ENCODE data around the gene ITPKB. TPM values are rescaled to one million over a fixed set of nuclear protein-coding genes. Genes with fewer than 3 reads are reported as not detected.

ITPKB gene
- polyA plus RNA-seq, 1 of the 3 experiments (the other 2 are of a cell fraction) = 2.4 TPM

GRCh38 chr1:226656601-226657277 lies 82.3 kb downstream of the ITPKB start (continued):
- TF ChIP-seq YY1 (IDR thresholded peaks at IDR 0.05; ENCODE audit: low read depth) = no peak
- 0 out of 2 replicates have a peak, but pooled peaks have one; percentile 26 for TF ChIP-seq ELF1 (IDR thresholded peaks at IDR 0.05)
- peak; percentile 93 for TF ChIP-seq NFIC (IDR thresholded peaks at IDR 0.05; ENCODE audit: borderline replicate concordance)
- TF ChIP-seq SMC3 (IDR thresholded peaks at IDR 0.05; ENCODE audit: low read depth, low read length) = no peak
- TF ChIP-seq MAX (IDR thresholded peaks at IDR 0.05; ENCODE audit: low read depth) = peak; percentile 80; the same call in 1 of the 2 replicates
- TF ChIP-seq RFX5 (IDR thresholded peaks at IDR 0.05; ENCODE audit: low read length) = no peak
- TF ChIP-seq SIN3A (IDR thresholded peaks at IDR 0.05; ENCODE audit: borderline replicate concordance, low read depth, low read length) = no peak
- no peak for TF ChIP-seq TAF1 (IDR thresholded peaks at IDR 0.05; ENCODE audit: borderline replicate concordance, low read depth, low read length)
- TF ChIP-seq MEF2A (IDR thresholded peaks at IDR 0.05; ENCODE audit: borderline replicate concordance, low read depth) = no peak

GRCh38 chr1:226656201-226656600 lies 82.9 kb downstream of the ITPKB start:
- Histone ChIP-seq H3K4me1 (ENCODE audit: control insufficient read depth in 1 of 2, insufficient read depth in 2 of 2, low read depth in 1 of 2, low read length in 1 of 2) (peaks cover 30 to 32% of the 10 kb centered on the region in 2 experiments), H3K9me2 (no peaks in the 10 kb centered on the region), H2AFZ (ENCODE audit: low read depth) (no peak overlapping the region), H3K27ac (ENCODE audit: low read depth in 2 of 2, low read length in 1 of 2) (peak overlapping the region; percentile 58 to 61; a peak in 2 of 4 replicates), H3K9ac (no peak overlapping the region), H3K4me3 (ENCODE audit: low read depth in 2 of 2, low read length in 1 of 2) (no peak overlapping the region), H3K4me2 (peak overlapping the region; percentile 57; the same call in 1 of the 2 replicates), H3K9me3 (no peaks in the 10 kb centered on the region), H4K20me1 (ENCODE audit: insufficient read depth) (no peaks in the 10 kb centered on the region), H3F3A (replicated peaks; ENCODE audit: insufficient read depth) (no peaks in the 10 kb centered on the region), H3K79me2 (ENCODE audit: insufficient read depth) (no peaks in the 10 kb centered on the region), H3K27me3 (ENCODE audit: insufficient read depth) (no peaks in the 10 kb centered on the region), H3K36me3 (replicated peaks in 1 of 2; ENCODE audit: control insufficient read depth in 1 of 2, insufficient read depth in 2 of 2, low read length in 1 of 2) (no peaks in the 10 kb centered on the region)
- ChIA-PET POLR2A (no interaction called here), CTCF (interaction anchor here (1.3 kb wide), 2 partner anchors 30 to 47 kb away, joined by 4 to 5 read pairs; no protein-coding TSS in a partner anchor)
- no CpG with 5 or more reads among the region's 4 CpGs for WGBS (ENCODE audit: low lambda C conversion rate)
- no peak for DNase-seq
- TF ChIP-seq TEAD4 (IDR thresholded peaks at IDR 0.05; ENCODE audit: borderline replicate concordance, insufficient read depth) (no peak), GATA2 (CRISPR knock-in tag; IDR thresholded peaks at IDR 0.05) (no peak), REST (IDR thresholded peaks at IDR 0.05; ENCODE audit: low read depth, low read length) (no peak), ZBTB33 (IDR thresholded peaks at IDR 0.05; ENCODE audit: borderline replicate concordance, low read depth) (no peak), FOSL2 (IDR thresholded peaks at IDR 0.05; ENCODE audit: borderline replicate concordance, low read depth) (no peak), IRF3 (IDR thresholded peaks at IDR 0.05; ENCODE audit: low read depth, low read length) (no peak), RXRA (IDR thresholded peaks at IDR 0.05; ENCODE audit: borderline replicate concordance, low read depth) (no peak), CTCF (IDR thresholded peaks at IDR 0.05) (no peak), YY1 (IDR thresholded peaks at IDR 0.05; ENCODE audit: low read depth) (no peak), TAF1 (IDR thresholded peaks at IDR 0.05; ENCODE audit: borderline replicate concordance, low read depth, low read length) (no peak), USF1 (IDR thresholded peaks at IDR 0.05; ENCODE audit: borderline replicate concordance, low read depth) (no peak), NRF1 (IDR thresholded peaks at IDR 0.05; ENCODE audit: low read depth, low read length) (no peak), EZH2phosphoT487 (IDR thresholded peaks at IDR 0.05; ENCODE audit: borderline replicate concordance, low read depth) (no peak), SIN3A (IDR thresholded peaks at IDR 0.05; ENCODE audit: borderline replicate concordance, low read depth, low read length) (no peak), GABPA (IDR thresholded peaks at IDR 0.05; ENCODE audit: low read depth) (no peak)
